HT-29 (cell line): ENCODE results near the gene NFIX. TPM values are rescaled to one million over a fixed set of nuclear protein-coding genes. Genes with fewer than 3 reads are reported as not detected.

ENCODE experiments used
- total RNA-seq: library from RNA; depleted of rRNA; stranded (reverse); fragments of >200 nt; shearing (Covaris generic); gene quantifications from 2 replicates; pipeline ENCODE4 v1.2.3, GENCODE V29; 2014; rRNA removed

Gene NFIX
- total RNA-seq, 1 experiment from 2014 or later: 22.4 TPM

Other genes starting within 250 kb of the NFIX start
- gene BEST2, start 243.7 kb upstream of the NFIX start, total RNA-seq: 0.37 and 0.48 TPM in 2 replicates
- 64.1 and 72.2 TPM in 2 replicates for gene HOOK2, start 219.9 kb upstream of the NFIX start, total RNA-seq
- 568 and 620 TPM in 2 replicates for gene JUNB, start 204.0 kb upstream of the NFIX start, total RNA-seq
- gene PRDX2, start 193.7 kb upstream of the NFIX start, total RNA-seq: 378 and 396 TPM in 2 replicates
- gene THSD8, start 193.4 kb upstream of the NFIX start, total RNA-seq: 0.10 TPM in 1 of 2 replicates, not detected in the other
- 48.2 and 55.4 TPM in 2 replicates for gene RNASEH2A, start 188.9 kb upstream of the NFIX start, total RNA-seq
- gene RTBDN, start 160.9 kb upstream of the NFIX start, total RNA-seq: 0.13 and 0.16 TPM in 2 replicates
- 0.58 and 1.7 TPM in 2 replicates for gene MAST1, start 157.0 kb upstream of the NFIX start, total RNA-seq
- gene DNASE2, start 114.0 kb upstream of the NFIX start, total RNA-seq: 20.9 and 27.6 TPM in 2 replicates
- gene KLF1, start 108.3 kb upstream of the NFIX start, total RNA-seq: not detected in 2 replicates
- 24.6 and 27.2 TPM in 2 replicates for gene GCDH, start 104.3 kb upstream of the NFIX start, total RNA-seq
- not detected in 2 replicates for gene SYCE2, start 76.2 kb upstream of the NFIX start, total RNA-seq
- 84.6 and 96.2 TPM in 2 replicates for gene FARSA, start 61.8 kb upstream of the NFIX start, total RNA-seq
- 803 and 831 TPM in 2 replicates for gene CALR, start 56.9 kb upstream of the NFIX start, total RNA-seq
- 217 TPM in 2 replicates for gene RAD23A, start 49.6 kb upstream of the NFIX start, total RNA-seq
- gene GADD45GIP1, start 38.3 kb upstream of the NFIX start, total RNA-seq: 75.2 and 80.9 TPM in 2 replicates
- 0.31 TPM in 1 of 2 replicates, not detected in the other for gene DAND5, start 25.9 kb upstream of the NFIX start, total RNA-seq
- 1.8 and 2.5 TPM in 2 replicates for gene LYL1, start 107.4 kb downstream of the NFIX start, total RNA-seq
- 52.8 and 59.8 TPM in 2 replicates for gene TRMT1, start 121.3 kb downstream of the NFIX start, total RNA-seq
- 130 and 133 TPM in 2 replicates for gene NACC1, start 122.8 kb downstream of the NFIX start, total RNA-seq
- 86.0 and 102 TPM in 2 replicates for gene STX10, start 154.9 kb downstream of the NFIX start, total RNA-seq
- gene IER2, start 154.9 kb downstream of the NFIX start, total RNA-seq: 144 and 159 TPM in 2 replicates